SJCRH30 (cell line): ENCODE measurements around the gene ZSWIM5. TPM values are rescaled to one million over a fixed set of nuclear protein-coding genes. Genes with fewer than 3 reads are reported as not detected.
A peak's percentile ranks its signal among the peaks of the same experiment; 100 is the strongest.
"Not testable (repeated sequence)": the region's sequence is repeated elsewhere in the genome, so short reads cannot be mapped to it uniquely, and the experiment has no call there.

Experiments used
- DNase-seq, 2 experiments: peaks; one replicate each; pipeline ENCODE4 v3.0.0-alpha.2; 2015 to 2020
- H3K27ac ChIP-seq: fragments of 250-450 bp; sonication (Bioruptor Pico); 2 replicates; pipeline ENCODE4 v1.5.1; 2020; ENCODE audit warnings: mild to moderate bottlenecking, moderate library complexity
- H3K27me3 ChIP-seq: fragments of 250-450 bp; sonication (Bioruptor Pico); 2 replicates; pipeline ENCODE4 v1.5.1; 2020; ENCODE audit warnings: mild to moderate bottlenecking, moderate library complexity
- H3K36me3 ChIP-seq: fragments of 250-450 bp; sonication (Bioruptor Pico); 2 replicates; pipeline ENCODE4 v1.5.1; 2020; ENCODE audit warnings: mild to moderate bottlenecking, moderate library complexity
- H3K4me1 ChIP-seq: fragments of 250-450 bp; sonication (Bioruptor Pico); 2 replicates; pipeline ENCODE4 v1.5.1; 2020; ENCODE audit warnings: mild to moderate bottlenecking, moderate library complexity
- H3K4me3 ChIP-seq: fragments of 250-450 bp; sonication (Bioruptor Pico); 2 replicates; pipeline ENCODE4 v1.5.1; 2020; ENCODE audit warnings: mild to moderate bottlenecking, moderate library complexity
- H3K9me3 ChIP-seq: fragments of 250-450 bp; sonication (Bioruptor Pico); replicated peaks from 2 replicates; pipeline ENCODE4 v1.5.1; 2020; ENCODE audit warnings: mild to moderate bottlenecking, moderate library complexity
- total RNA-seq: library from RNA; depleted of rRNA; stranded (reverse); fragments of >200 nt; shearing (Covaris generic); gene quantifications from 2 replicates; pipeline ENCODE4 v1.2.3, GENCODE V29; 2014; rRNA removed

The ZSWIM5 gene
- total RNA-seq, 1 experiment from 2014 or later = 0.18 TPM

DNA sequence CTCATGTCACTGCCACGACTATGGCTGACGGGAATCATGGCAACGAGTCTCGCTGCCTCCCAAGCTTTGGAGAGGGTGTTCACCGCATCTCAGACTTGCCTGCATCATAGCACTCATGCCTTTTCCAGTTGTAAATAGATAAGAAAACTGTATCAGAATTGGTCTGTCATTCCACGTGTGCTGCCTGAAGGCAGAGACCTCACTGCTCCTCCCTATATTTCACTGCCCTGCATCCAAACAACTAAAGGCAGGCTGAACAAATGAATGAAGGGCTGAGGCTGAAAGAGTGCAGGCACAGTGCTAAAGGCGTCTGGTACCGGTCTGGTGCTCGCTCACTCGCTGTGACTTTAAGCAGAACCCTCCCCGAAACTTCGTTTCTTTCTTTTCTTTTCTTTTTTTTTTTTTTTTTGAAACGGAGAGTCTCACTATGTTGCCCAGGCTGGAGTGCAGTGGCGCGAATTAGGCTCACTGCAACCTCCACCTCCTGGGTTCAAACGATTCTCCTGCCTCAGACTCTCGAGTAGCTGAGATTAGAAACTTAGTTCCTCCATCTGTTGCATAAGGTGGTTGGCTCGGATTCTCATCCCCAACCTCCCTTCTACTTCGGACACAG is 220.6 kb downstream of the ZSWIM5 start:
- H3K4me3 ChIP-seq = peak overlapping the region; percentile 83
- DNase-seq = no peak
- H3K36me3 ChIP-seq = no peaks in the 10 kb centered on the region; the same call in 1 of the 2 replicates
- H3K4me1 ChIP-seq = 0 out of 2 replicates have a peak, but pooled peaks cover 4% of the 10 kb centered on the region
- no peaks in the 10 kb centered on the region for H3K9me3 ChIP-seq
- no peaks in the 10 kb centered on the region for H3K27me3 ChIP-seq
- no peak overlapping the region; the same call in 1 of the 2 replicates for H3K27ac ChIP-seq

DNA sequence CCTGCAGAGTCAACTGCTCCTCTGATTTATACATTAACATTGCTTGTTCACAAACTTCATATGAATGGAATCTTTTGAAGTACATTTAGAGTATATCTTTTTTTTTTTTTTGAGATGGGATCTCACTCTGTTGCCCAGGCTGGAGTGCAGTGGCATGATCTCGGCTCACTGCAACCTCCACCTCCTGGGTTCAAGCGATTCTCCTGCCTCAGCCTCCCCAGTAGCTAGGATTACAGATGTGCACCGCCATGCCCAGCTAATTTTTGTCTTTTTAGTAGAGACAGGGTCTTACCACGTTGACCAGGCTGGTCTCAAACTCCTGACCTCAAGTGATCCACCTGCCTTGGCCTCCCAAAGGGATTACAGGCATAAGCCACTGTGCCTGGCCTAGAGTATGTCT is 229.0 kb downstream of the ZSWIM5 start:
- not testable (repeated sequence) for H3K9me3 ChIP-seq, H3K4me1 ChIP-seq, H3K4me3 ChIP-seq, H3K27me3 ChIP-seq, H3K27ac ChIP-seq, DNase-seq
- peaks cover 41% of the 10 kb centered on the region for H3K36me3 ChIP-seq

DNA sequence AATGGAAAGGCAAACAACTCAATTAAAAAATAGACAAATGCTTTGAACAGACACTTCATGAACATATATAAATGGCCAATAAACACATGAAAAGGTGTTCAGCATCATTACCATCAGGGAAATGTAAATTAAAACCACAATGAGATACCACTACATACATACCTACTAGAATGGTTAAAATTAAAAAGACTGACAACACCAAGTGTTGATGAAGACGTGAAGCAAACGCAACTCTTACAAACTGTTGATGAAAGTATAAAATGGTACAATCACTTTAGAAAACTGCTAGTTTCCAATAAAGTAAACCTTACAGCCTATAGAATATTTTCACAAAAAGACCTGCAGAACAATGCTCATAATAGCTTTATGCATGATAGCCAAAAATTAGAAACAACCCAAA is 230.2 kb downstream of the ZSWIM5 start:
- no peak overlapping the region for H3K4me3 ChIP-seq
- H3K27ac ChIP-seq = no peak overlapping the region
- H3K27me3 ChIP-seq = no peaks in the 10 kb centered on the region
- no peaks in the 10 kb centered on the region for H3K9me3 ChIP-seq
- no peak for DNase-seq
- peaks cover 41% of the 10 kb centered on the region for H3K36me3 ChIP-seq
- H3K4me1 ChIP-seq = 0 out of 2 replicates have a peak, but pooled peaks cover 4% of the 10 kb centered on the region

DNA sequence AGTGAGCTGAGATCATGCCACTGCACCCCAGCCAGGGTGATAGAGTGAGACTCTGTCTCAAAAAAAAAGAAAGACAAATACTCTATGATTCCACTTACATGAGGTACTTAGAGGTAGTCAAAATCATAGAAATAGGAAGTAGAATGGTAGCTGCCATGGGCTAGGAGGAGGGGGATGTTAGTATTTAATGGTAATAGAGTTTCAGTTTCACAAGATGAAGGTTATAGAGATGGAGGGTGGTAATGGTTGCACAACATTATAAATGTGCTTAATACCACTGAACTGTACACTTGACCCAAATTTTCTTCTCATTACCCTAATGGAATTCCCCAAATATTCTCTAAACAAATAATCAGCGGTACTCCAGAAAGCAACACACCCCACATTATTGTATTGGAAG is 232.8 kb downstream of the ZSWIM5 start:
- no peak for DNase-seq
- Histone ChIP-seq H3K27me3 (no peaks in the 10 kb centered on the region), H3K9me3 (no peaks in the 10 kb centered on the region), H3K4me1 (peaks cover 17% of the 10 kb centered on the region), H3K36me3 (peaks cover 37% of the 10 kb centered on the region), H3K4me3 (no peak overlapping the region), H3K27ac (no peak overlapping the region)

DNA sequence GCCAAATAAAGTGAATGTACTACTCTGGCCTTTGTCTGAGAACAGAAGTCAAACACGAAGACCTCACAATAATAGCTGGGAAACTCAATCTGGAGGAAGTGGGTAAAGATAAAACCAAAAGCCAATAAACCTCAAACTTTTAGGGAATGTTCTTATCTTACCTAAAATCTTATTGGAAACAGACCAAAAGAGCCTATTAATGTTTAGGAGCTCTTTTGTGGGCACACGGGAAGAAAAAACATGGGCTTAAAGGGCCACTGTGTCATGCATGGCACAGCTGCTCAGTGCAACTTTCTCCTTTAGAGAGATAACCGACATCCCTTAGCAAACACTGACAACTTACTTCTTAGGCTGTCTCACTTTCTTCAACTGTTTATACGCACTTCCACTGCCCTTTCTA is 236.1 kb downstream of the ZSWIM5 start:
- Histone ChIP-seq H3K9me3 (no peaks in the 10 kb centered on the region), H3K4me3 (no peak overlapping the region), H3K27me3 (no peaks in the 10 kb centered on the region), H3K27ac (no peak overlapping the region; the same call in 1 of the 2 replicates), H3K36me3 (peaks cover 7% of the 10 kb centered on the region), H3K4me1 (peaks cover 17% of the 10 kb centered on the region)
- peak; percentile 71 to 89 for DNase-seq

Other genes with a start within 250 kb of the ZSWIM5 start
- gene EIF2B3, start 220.0 kb downstream of the ZSWIM5 start, total RNA-seq = 40.1 TPM in 2 replicates
- gene HECTD3, start 195.3 kb downstream of the ZSWIM5 start, total RNA-seq = 19.6 and 21.3 TPM in 2 replicates
- 116 and 131 TPM in 2 replicates for gene UROD, start 194.4 kb downstream of the ZSWIM5 start, total RNA-seq
- not detected in 2 replicates for gene HPDL, start 120.3 kb upstream of the ZSWIM5 start, total RNA-seq
- 28.7 and 30.0 TPM in 2 replicates for gene TOE1, start 133.6 kb upstream of the ZSWIM5 start, total RNA-seq
- gene MUTYH, start 133.8 kb upstream of the ZSWIM5 start, total RNA-seq = 12.0 and 17.1 TPM in 2 replicates